NCI-H82 treated with DMSO at 0.1 percent for 48 hours (cell line): Measurements from ENCODE around the gene RELL1.

Experiments
- DNase-seq: peaks from one replicate; lab custom pipeline; 2025; ENCODE audit not compliant: unreplicated experiment; lab: John Stamatoyannopoulos, UW

Gene RELL1

DNA sequence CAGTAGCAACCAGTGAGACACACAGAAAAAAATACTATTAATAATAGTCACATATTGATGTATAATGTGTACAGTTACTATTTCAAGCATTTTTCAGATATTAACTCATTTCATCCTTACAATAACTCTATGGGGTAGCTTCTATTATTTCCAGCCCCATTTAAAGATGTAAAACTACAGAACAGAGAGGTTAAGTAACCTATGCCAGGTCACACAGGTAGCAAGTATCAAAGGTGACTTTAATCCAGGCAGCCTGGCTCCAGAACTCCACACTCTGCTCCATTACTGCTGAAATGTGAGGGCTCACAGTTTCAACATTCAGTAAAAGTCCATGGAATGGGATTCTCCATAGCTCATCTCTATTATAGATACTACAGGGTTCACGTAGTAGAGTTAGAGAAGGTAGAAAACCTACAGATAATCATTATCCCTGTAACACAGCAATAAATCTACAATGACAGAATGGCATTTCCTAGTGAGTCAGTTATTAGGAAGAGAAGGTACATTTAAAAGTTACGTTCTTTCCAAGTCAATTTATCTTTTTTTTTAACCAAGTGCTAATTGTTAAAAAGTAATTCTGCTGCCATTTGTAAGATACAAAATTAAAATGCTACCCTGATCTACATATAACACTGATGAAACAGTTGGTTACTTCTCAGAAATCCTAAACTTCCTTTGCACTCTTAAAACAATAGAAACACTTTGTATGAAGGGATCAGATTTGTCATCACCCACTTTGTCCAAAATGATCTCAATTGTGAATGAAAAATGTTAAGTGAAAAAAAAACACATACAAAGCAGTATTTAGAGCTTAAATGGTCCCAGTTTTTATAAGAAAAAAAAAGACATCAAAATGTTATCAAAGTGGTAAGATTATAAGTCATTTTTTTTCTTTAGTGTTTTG is 18.7 kb downstream of the RELL1 start:
- no peak for DNase-seq

DNA sequence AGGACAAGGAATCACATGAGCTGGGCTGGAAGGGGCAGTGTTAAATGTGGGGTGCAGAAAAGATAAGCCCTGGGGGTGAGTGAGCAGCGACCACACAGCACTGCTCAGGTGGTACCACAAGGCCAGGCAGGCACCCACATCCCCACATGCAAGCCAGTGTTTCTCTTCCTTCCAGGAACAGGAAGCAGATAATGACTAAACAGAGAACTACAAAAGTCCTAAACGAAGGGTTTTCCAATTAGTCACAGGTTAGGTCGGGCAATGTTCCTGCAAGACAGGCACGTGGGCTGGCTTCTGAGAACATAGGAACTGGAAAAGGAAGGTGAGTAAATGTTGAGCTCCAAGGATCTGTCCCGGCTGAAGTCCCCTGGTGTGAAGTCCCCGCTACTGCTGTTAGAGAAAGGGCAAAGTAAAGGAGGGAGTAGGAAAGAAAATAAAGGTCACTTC is 19.5 kb downstream of the RELL1 start:
- no peak for DNase-seq

DNA sequence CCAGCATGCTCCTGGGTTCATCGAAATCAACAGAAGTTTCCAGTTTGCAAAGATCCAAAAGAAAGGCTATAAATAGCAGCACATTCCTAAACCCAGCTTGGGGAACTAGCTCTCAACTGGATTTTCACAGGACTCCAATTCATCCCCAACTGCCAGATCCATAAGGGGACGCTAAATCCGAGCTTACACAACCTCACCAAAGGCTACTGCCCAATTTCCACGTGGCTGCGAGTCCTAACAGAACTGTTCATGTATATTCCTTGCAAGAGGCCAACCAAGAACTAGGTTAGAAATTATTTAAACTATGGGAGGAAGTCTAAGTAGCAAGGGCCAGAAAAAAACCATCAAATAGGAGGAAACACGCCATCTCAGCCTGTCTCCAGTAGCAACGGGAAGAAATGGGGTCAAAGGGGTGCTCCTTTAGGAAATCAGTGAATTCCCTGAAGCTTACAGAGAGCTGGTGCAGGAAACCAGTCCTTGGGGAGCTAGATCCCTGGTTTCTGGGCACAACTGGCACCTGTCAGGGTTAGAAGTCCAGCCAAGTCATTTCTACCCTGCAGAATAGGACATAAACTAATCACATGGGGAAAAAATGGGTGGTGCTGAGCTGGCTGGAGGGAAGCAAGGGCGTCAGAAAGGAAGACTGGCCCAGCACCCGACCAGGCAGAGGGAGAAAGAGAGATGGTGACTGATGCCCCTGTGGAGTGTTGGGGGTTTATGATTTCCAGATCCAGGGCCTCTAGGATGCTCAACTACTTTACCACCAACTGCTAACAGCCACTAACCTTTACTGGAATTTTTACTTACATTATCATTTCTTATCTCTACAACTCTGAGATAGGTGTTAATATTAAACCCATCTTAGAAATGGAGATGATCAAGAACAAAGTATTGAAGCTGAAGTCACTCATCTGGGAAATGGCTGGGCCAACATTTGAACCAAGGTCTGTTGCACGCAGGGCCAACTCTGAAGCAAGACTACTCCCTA is 20.5 kb downstream of the RELL1 start:
- DNase-seq: no peak

DNA sequence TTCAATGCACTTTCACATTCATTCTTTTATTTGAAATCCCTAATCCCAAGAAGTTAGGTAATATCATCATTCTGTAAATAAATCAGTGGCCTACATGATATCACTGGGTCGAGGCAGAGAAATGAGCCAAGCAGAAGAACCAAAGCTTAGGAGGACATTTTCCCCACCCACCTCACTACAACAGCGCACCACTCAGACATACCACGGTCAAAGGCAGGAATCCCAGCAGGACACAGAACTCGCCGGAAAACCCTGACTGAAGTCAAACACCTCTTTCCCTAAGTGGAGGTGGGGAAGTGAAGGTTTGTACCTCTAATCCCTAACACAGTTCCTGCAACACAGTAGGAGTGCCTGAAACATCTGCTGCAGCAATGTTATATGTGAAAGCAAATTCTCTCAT is 21.5 kb downstream of the RELL1 start:
- DNase-seq: no peak

DNA sequence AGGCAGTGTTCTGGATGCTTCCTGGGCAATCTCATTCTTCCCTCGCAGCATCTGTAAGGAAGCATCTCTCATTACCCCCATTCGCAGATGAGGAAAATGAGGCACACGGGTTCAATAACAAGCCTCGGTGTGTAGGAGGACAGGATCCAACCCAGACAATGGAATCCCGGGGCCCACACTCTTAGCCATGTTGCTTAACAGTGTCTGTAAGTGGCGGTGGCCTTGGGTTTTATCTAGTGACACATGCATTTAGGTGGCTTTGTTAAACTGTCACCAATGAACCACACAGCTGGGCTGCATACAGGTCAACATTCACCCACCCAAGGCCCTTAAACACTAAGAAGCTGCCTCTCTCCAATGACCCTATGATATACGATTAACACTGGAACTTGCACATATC is 22.6 kb downstream of the RELL1 start:
- DNase-seq: no peak

DNA sequence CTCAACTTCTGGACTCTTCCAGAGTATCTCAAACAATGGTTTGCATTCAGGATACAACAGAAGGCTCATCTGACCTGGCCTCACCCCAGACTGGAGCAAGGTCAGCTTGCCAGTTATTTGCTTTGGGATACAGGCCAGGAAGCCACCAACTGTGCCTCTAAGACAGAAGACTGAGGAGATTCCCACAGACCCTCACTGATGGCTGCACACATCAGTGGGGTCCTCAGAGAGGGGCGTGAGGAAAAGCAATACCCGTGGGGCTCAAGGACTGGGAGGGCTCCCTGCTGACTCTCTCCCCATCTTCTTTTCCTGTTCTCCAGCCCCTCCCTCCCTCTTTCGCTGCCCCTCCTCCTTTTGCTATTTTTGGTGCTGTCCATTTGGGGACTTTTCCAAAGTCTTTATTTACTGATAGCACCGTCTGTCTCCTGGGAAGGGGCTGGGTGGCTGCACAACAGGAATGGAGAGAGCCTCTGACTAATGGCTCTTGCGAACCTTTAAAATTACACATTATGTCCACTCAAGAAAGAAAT is 23.2 kb downstream of the RELL1 start:
- no peak for DNase-seq

DNA sequence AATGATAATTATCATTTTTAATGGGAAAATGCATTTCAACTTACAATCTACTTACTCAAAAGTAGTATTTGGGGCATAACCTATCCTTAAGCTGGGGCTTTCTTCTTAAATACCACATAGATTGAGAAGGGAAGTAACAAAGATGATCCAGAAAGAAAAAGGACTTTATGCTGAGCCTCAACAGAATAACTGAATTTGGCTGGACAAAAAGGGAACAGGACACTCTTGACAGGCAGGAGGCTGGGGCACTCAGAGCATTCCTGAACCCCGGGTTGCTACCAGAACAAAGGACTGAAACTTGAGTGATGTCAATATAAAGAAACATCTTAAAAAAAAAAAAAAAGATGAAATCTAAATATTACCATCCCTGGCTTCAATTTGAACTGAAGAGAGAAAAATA is 23.9 kb downstream of the RELL1 start:
- DNase-seq: no peak

DNA sequence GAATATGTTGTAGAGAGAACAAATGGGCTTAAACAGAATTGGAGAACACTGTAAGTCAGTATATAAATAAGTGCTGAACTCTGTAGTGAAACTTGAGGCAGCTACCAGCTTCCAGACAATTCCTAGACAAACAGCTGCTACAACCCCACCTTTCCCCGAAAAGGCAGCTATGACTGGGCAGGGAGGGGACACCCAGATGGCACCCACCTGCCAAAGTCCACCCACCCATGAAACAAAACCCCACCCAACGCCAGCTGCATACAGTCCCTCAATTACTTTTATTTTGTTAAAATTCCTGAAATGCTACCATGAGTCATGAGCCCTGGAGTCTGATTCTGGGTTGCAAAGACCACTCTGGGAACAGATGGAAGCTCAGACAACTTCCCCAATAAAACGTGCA is 24.4 kb downstream of the RELL1 start:
- DNase-seq: no peak

DNA sequence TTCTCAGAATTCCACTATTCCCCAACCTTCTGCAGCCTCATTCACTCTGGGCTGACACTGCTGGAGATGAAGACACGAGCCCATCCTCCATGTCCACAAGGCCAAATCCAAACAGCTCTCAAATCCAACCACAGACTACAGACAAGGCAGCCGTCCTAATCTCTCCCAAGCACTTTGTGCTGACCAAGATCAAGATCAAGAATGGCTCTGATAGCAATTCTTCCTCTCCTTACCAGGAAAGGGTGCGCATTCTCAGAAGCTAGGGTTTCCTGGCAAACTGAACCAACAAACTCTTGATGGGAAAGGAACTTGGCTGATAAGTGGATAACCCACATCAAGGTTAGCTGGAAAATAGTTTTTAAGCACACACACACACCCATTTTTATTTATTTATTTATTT is 26.5 kb downstream of the RELL1 start:
- no peak for DNase-seq

DNA sequence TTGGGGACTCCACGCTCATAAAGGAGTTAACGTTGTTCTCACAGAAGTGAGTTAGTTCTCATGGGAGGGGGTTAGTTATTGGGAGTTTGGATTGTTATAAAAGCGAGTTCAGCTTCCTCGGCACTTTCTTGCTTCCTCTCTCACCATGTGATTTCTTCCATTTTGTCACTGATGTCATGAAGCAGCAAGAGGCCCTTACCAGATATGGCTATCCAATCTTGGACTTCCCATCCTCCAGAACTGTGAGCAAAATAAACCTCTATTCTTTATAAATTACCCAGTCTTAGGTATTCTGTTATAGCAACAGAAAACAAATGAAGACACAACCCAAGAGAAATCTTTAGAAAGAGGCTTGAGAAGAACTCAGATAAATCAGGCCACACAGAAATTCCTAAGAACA is 29.5 kb downstream of the RELL1 start:
- DNase-seq: no peak

DNA sequence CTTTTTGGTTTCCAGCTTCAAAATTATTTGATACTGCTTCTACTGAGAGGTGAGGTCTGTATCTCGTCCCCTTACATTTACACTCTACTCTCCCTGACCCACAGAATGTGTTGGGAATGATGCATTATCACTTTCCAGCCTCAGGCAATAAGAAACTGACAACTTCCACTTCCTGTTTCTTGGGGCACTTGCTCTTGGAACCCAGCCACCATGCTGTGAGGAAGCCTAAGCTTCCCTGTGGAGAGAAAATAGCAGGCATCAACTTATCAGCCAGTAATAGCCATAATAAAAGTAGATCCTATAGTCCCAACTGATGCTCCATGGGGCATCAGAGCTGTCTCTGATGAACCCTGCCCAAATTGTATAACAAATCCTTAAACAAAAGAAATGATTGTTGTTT is 32.6 kb downstream of the RELL1 start:
- DNase-seq: no peak

DNA sequence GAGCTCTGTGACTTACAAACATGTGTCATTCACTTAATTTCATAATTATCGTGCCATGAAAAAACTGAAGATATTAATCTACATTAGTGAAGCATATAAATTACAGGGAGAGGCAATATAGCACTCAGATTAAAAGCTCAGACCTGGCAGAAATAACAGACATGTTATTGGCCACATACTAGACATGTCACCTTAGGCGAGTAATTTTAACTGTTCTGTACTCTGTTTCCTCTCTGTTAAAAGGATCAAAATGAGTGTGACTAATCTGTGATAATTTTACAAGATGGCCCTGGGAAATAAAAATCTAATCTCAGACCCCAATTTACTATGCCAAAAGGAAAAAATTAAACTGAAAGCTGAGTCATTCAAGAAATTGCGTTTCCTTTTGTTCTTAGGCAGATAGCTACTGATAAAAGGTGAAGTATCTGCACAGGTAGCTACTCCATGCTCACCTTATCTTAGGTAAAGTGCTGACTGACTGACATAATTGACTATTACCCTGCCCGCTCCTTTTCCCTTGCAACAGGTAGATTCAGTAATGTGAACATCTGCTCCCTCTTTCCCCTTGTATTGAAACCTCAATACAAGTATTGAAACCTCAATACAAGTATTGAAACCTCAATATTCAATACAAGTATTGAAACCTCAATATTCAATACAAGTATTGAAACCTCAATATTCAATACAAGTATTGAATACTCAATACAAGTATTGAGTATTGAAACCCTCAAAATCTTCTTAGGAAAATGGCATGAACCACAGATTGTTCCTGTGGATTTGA is 33.2 kb downstream of the RELL1 start:
- no peak for DNase-seq

DNA sequence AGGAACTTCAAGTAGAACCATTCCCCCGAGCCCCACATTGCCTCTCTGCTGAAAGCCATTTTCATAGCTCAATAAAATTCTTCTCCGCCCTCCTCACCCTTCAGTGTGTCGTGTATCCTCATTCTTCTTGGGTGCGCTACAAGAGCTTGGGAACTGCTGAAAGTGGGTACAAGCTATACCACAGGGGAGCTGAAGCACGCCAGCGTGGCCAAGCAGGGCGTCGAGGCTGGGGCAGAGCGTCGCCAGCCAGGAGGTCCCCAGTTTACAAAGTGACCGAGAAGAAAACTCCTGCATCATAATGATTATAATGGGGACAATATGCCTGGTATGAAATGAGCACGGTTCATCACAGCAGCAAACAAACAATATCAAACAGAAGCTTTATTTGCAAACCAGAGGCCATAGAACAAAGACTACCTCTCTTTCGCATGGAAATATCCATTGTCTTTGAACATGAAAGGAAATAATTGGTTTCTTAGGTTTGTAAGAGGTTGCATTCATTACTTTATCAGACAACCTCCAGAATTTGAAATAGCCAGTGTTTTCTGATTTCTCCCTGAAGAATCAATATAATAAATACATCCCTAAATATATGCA is 34.3 kb downstream of the RELL1 start:
- no peak for DNase-seq

DNA sequence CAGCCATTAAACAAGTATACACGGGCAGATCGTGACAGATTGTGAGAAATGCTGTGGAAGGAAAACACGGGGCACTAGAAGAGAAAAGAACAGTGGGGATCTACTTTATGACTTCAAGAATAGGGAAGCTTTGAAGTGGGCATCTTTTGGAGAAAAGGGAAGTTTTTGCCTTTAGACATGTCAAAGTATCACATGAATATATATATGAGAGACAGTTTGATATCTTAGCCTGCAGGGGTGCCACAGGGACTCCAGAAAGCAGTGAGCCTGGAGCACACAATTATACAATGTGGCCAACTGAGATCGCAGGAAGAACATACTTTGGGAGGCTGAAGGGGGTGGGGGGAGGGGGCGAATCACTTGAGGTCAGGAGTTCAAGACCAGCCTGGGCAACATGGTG is 35.7 kb downstream of the RELL1 start:
- no peak for DNase-seq

DNA sequence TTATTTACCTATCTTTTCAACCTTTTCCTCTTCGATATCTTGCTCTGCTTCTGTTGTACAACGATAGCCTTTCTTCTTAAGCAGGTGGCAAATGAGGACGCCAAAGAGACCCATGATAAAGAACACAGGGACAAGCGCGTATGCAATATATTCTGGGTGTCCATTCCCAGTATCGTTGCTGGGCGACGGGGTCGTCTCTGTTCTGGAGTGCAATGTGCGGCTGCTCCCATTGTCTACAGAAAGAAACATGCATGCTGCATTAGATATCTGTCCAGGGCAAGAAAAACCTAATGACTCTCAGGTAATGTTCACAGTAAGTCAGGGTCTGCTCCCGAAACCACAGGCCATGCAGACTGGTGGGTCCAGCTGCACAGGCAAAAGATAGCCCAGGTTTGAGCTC is 36.9 kb downstream of the RELL1 start:
- no peak for DNase-seq

DNA sequence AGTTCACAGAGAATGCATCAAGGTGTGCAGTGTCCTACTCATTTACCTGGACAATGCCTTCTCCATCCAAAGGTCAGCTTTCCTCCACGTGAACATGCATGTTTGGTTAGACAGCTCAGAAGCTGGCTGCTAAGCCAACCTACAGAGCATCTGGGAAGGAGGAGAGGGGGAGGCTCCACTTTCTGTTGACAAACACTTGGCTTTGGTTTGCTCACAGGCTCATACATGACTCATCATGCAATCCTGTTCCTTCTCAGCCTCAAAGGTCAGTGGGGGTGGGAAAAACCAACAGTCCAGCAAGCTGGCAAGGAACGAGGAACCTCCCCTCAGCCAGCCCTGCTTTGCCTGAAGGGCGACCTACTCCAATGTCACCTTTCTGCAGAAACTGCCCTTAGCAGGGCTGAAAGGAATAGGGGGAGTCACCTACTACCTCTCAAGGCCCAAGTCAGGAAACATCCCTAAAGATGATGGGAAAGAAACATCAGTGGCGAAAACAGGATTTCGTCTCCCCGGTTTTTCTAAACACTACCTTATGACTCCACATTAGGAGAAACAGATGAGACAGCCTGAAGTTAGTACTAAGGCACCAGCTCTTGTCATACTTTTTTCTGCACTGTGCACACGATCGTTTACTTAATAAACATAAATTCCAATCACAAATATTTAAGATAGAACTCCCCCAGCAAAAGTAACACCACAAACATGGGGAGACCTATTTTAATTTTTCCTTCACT is 37.9 kb downstream of the RELL1 start:
- no peak for DNase-seq

DNA sequence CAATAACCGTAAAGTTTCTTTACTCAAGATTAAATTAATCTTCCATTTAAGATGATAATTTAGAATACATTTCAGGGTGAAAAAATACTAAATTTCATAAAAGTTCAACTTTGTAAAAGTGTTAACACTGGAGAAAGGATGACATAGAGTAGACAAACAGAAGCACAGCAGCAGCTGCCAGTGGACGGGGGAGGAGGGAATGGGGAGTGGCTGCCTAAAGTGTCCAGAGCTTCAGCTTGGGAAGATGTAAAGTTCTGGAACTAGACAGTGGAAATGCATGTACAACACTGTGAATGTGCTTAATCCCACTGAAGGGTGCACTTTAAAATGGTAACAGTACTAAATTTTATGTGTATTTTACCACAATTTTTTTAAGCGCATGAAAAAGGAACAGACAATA is 39.9 kb downstream of the RELL1 start:
- no peak for DNase-seq

DNA sequence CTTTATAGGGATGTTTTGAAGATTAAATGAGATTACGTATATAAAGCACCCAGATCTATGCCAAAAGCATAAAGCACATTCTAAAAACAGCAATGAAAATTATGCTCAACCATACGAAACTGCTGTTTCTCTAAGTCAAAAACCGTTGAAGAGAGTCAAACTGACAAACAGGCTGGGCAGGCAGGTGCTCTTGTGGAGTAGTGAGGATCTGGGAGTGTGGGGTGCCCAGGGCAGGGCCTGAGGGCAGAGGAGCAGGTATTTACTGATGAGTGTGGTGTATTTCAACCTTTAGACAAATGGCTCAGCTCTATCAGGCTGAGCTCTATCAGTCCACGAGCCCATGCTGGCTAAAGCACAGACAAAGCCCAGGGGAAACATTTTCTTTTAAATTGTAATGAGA is 40.4 kb downstream of the RELL1 start:
- DNase-seq: no peak

DNA sequence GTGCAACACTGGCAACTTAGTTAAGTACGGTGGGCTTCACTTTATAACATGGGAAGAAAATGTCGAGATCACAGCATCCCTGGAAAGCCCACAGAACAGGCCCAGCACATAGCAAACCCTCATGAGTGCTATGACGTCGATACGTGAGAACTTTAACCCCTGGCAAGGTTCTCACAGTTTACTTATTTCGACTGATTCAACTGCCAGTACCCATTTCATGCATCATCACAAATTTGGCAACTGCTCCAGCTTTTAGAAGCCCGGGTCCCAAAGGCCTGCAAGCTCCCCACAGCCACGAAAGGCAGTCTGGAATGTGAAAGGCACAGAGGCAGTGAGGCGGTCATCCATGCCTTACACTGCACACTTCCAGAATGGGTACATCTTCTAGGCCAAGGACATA is 41.2 kb downstream of the RELL1 start:
- no peak for DNase-seq
